MM.1S (cell line): ENCODE results near the gene CT47A7.

Source experiments
- CTCF ChIP-seq: fragments of 300-600 bp; sonication (generic); IDR thresholded peaks from 2 replicates; pipeline ENCODE4 v1.5.1; 2016; ENCODE audit warnings: antibody characterized with exemption, low read length, mixed read lengths
- EZH2 ChIP-seq: fragments of 300-600 bp; sonication (generic); optimal IDR thresholded peaks from 2 replicates; pipeline ENCODE3; 2017; ENCODE audit warnings: low read depth, mild to moderate bottlenecking, antibody characterized with exemption, low read length, mixed read lengths
- EZH2phosphoT487 ChIP-seq: fragments of 300-600 bp; sonication (generic); IDR thresholded peaks from 2 replicates; pipeline ENCODE4 v1.6.1; 2018; ENCODE audit warnings: antibody characterized with exemption, low read length

- TF ChIP-seq CTCF (peak; percentile 33), EZH2 (no peak), EZH2phosphoT487 (no peak)
These were observed 44.2 kb upstream of the CT47A7 start for GRCh38 chrX:121000589-121000988.
